GM12865 (cell line): Measurements from ENCODE around the gene CKAP2L.

ENCODE experiments used
- DNase-seq: peaks from one replicate; pipeline ENCODE4 v3.0.0; 2010; ENCODE audit warnings: low read depth
- H3K4me3 ChIP-seq: 2 replicates; pipeline ENCODE4 v1.5.1; 2011; ENCODE audit warnings: mild to moderate bottlenecking, low read depth, low read length, control low read depth
- CTCF ChIP-seq: IDR thresholded peaks from 2 replicates; pipeline ENCODE4 v1.5.1; 2011; ENCODE audit warnings: low read length, control low read depth, low read depth, inconsistent platforms; ENCODE audit not compliant: insufficient read depth; ENCODE audit errors: missing control alignments

CKAP2L gene

DNA sequence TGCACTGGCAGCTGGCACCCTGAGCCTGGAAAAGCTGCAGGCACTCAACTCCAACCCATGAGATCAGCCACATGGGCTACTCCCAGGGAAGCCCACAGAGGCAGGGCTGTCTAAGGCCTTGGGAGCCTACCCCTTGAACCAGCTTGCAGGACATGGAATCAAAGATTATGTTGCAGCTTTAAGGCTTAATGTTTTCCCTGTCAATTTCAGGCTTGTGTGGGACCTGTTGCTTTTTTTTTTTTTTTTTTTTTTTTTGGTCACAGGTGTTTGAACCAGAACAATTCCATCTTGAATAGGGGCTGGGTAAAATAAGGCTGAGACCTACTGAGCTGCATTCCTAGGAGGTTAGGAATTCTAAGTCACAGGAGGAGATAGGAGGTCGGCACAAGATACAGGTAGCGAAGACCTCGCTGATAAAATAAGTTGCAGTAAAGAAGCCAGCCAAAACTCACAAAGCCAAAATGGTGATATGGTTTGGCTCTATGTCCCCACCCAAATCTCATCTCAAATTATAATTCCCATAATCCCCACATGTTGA is 27.4 kb upstream of the CKAP2L start:
- H3K4me3 ChIP-seq, result no peak overlapping the region
- TF ChIP-seq CTCF, result no peak
- DNase-seq, result no peak

- no peak for DNase-seq
- no peak for TF ChIP-seq CTCF
These were observed 26.6 kb upstream of the CKAP2L start for GRCh38 chr2:112791019-112791418.

DNA sequence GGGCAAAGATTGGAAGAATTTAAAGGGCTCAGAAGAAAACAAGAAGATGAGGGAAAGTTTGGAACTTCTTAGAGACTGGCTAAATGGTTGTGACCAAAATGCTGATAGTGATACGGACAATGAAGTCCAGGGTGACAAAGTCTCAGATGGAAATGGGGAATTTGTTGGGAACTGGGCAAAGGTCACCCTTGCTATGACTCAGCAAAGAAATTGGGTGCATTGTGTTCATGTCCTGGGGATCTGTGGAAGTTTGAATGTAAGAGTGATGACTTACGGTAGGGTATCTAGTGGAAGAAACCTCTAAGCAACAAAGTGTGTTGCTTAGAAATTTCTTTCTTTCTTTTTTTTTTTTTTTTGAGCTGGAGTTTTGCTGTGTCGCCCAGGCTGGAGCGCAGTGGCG is 25.9 kb upstream of the CKAP2L start:
- no peak for DNase-seq
- H3K4me3 ChIP-seq, result no peak overlapping the region
- no peak for TF ChIP-seq CTCF

More at GRCh38 chr2:112791019-112791418, 26.6 kb upstream of the CKAP2L start:
- H3K4me3 ChIP-seq, result no peak overlapping the region

GRCh38 chr2:112789186-112789585 is 24.8 kb upstream of the CKAP2L start:
- no peak for TF ChIP-seq CTCF
- no peak overlapping the region for H3K4me3 ChIP-seq
- no peak for DNase-seq

DNA sequence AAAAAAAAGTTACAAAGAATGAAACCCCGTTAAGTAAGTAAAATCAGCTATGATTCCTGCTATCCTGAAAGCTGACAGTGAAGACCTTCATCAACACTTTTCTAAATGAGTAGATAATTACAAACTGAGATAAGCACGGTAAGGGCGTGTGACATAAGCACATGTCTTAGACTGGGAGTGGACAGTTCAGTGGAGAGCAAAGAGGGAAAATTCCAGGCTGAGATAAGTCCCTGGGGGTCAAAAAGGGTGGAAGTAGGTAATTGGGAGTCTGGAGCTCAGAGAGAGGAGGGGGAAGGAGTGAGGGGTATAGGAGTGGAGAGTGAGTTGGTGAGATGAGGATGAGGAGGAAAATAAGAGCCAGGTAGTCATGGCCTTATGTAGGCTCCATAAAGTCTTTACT is 24.2 kb upstream of the CKAP2L start:
- no peak for TF ChIP-seq CTCF
- DNase-seq, result no peak

GRCh38 chr2:112787729-112788393 is 23.5 kb upstream of the CKAP2L start:
- no peak for DNase-seq
- no peak for TF ChIP-seq CTCF
- no peak overlapping the region for H3K4me3 ChIP-seq

More for the DNA sequence above, 24.2 kb upstream of the CKAP2L start:
- H3K4me3 ChIP-seq, result no peak overlapping the region

GRCh38 chr2:112787294-112787693 is 22.9 kb upstream of the CKAP2L start:
- no peak for DNase-seq
- no peak overlapping the region for H3K4me3 ChIP-seq
- TF ChIP-seq CTCF, result no peak
